Measurements from ENCODE around the gene ETV2.
A peak's percentile ranks its signal among the peaks of the same experiment; 100 is the strongest.

Gene ETV2

DNA sequence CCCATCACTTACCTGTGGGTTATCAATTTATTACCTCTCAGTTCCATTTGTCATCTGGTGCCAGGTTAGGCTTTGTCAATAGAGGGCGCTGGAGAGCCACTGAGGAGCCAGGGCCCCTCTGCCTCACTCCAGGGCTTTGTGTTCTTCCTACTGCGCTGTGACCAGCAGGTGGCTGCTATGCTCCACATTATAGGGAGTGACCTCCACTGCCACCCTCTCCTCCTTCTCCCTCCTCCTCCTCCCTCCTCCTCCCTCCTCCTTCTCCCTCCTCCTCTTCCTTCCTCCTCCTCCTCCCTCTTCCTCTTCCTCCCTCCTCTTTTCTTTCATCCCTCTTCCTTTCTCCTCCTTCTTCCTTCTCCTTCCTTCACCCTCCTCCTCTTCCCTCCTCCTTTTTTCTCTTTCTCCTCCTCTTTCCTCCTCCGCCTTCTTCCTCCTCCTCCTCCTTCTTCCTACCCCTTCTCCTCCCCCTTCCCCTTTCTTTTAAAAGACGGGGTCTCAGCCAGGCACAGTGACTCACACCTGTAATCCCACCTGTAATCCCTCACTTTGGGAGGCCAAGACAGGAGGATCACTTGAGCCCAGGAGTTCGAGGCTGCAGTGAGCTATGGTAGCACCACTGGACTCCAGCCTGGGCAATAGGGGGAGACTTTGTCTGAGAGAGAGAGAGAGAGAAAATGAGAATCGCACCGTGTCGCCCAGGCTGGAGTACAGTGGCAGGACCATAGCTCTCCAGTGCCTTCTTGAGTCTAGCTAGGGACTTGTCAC lies 52.5 kb downstream of the ETV2 start (continued):
- no peak for TF ChIP-seq HOXA7 (CRISPR knock-in tag; IDR thresholded peaks at IDR 0.05; ENCODE audit: borderline replicate concordance)
- peak; percentile 98 for TF ChIP-seq ZNF501 (tag by site-specific recombination; IDR thresholded peaks at IDR 0.05)
- TF ChIP-seq ZBTB48 (tag by site-specific recombination; IDR thresholded peaks at IDR 0.05) = no peak; the same call in 1 of the 2 replicates
- TF ChIP-seq ZBTB1 (tag by site-specific recombination; IDR thresholded peaks at IDR 0.05) = peak; percentile 38; the same call in 1 of the 2 replicates
- TF ChIP-seq SP2 (tag by site-specific recombination; IDR thresholded peaks at IDR 0.05) = peak; percentile 60
- no peak for TF ChIP-seq ZNF626 (tag by site-specific recombination; IDR thresholded peaks at IDR 0.05)
- TF ChIP-seq, protein P1, sequence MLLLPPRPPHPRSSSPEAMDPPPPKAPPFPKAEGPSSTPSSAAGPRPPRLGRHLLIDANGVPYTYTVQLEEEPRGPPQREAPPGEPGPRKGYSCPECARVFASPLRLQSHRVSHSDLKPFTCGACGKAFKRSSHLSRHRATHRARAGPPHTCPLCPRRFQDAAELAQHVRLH (tag by site-specific recombination; IDR thresholded peaks at IDR 0.05) = 0 out of 2 replicates have a peak, but pooled peaks have one; percentile 52
- TF ChIP-seq, protein P2, sequence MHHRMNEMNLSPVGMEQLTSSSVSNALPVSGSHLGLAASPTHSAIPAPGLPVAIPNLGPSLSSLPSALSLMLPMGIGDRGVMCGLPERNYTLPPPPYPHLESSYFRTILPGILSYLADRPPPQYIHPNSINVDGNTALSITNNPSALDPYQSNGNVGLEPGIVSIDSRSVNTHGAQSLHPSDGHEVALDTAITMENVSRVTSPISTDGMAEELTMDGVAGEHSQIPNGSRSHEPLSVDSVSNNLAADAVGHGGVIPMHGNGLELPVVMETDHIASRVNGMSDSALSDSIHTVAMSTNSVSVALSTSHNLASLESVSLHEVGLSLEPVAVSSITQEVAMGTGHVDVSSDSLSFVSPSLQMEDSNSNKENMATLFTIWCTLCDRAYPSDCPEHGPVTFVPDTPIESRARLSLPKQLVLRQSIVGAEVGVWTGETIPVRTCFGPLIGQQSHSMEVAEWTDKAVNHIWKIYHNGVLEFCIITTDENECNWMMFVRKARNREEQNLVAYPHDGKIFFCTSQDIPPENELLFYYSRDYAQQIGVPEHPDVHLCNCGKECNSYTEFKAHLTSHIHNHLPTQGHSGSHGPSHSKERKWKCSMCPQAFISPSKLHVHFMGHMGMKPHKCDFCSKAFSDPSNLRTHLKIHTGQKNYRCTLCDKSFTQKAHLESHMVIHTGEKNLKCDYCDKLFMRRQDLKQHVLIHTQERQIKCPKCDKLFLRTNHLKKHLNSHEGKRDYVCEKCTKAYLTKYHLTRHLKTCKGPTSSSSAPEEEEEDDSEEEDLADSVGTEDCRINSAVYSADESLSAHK (tag by site-specific recombination; IDR thresholded peaks at IDR 0.05) = peak; percentile 73; the same call in 1 of the 2 replicates
- peak; percentile 71; the same call in 1 of the 2 replicates for TF ChIP-seq ZNF610 (tag by site-specific recombination; IDR thresholded peaks at IDR 0.05; ENCODE audit: borderline replicate concordance)
- TF ChIP-seq, protein P3, sequence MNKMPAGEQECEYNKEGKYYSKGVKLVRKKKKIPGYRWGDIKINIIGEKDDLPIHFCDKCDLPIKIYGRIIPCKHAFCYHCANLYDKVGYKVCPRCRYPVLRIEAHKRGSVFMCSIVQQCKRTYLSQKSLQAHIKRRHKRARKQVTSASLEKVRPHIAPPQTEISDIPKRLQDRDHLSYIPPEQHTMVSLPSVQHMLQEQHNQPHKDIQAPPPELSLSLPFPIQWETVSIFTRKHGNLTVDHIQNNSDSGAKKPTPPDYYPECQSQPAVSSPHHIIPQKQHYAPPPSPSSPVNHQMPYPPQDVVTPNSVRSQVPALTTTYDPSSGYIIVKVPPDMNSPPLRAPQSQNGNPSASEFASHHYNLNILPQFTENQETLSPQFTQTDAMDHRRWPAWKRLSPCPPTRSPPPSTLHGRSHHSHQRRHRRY (tag by site-specific recombination; IDR thresholded peaks at IDR 0.05) = 0 out of 2 replicates have a peak, but pooled peaks have one; percentile 39
- peak; percentile 68; the same call in 1 of the 2 replicates for TF ChIP-seq ZNF548 (tag by site-specific recombination; IDR thresholded peaks at IDR 0.05)
- TF ChIP-seq ZNF76 (tag by site-specific recombination; IDR thresholded peaks at IDR 0.05; ENCODE audit: borderline replicate concordance, low read depth) = peak; percentile 50
- TF ChIP-seq, protein P4, sequence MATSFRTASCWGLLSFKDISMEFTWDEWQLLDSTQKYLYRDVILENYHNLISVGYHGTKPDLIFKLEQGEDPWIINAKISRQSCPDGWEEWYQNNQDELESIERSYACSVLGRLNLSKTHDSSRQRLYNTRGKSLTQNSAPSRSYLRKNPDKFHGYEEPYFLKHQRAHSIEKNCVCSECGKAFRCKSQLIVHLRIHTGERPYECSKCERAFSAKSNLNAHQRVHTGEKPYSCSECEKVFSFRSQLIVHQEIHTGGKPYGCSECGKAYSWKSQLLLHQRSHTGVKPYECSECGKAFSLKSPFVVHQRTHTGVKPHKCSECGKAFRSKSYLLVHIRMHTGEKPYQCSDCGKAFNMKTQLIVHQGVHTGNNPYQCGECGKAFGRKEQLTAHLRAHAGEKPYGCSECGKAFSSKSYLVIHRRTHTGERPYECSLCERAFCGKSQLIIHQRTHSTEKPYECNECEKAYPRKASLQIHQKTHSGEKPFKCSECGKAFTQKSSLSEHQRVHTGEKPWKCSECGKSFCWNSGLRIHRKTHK (tag by site-specific recombination; IDR thresholded peaks at IDR 0.05) = no peak
- no peak for TF ChIP-seq MEIS1 (CRISPR knock-in tag; IDR thresholded peaks at IDR 0.05; ENCODE audit: borderline replicate concordance)
- TF ChIP-seq, protein P5, sequence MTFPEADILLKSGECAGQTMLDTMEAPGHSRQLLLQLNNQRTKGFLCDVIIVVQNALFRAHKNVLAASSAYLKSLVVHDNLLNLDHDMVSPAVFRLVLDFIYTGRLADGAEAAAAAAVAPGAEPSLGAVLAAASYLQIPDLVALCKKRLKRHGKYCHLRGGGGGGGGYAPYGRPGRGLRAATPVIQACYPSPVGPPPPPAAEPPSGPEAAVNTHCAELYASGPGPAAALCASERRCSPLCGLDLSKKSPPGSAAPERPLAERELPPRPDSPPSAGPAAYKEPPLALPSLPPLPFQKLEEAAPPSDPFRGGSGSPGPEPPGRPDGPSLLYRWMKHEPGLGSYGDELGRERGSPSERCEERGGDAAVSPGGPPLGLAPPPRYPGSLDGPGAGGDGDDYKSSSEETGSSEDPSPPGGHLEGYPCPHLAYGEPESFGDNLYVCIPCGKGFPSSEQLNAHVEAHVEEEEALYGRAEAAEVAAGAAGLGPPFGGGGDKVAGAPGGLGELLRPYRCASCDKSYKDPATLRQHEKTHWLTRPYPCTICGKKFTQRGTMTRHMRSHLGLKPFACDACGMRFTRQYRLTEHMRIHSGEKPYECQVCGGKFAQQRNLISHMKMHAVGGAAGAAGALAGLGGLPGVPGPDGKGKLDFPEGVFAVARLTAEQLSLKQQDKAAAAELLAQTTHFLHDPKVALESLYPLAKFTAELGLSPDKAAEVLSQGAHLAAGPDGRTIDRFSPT (tag by site-specific recombination; IDR thresholded peaks at IDR 0.05) = peak; percentile 88; the same call in 1 of the 2 replicates
- no peak for TF ChIP-seq ZBTB20 (tag by site-specific recombination; IDR thresholded peaks at IDR 0.05)
- TF ChIP-seq, protein P6, sequence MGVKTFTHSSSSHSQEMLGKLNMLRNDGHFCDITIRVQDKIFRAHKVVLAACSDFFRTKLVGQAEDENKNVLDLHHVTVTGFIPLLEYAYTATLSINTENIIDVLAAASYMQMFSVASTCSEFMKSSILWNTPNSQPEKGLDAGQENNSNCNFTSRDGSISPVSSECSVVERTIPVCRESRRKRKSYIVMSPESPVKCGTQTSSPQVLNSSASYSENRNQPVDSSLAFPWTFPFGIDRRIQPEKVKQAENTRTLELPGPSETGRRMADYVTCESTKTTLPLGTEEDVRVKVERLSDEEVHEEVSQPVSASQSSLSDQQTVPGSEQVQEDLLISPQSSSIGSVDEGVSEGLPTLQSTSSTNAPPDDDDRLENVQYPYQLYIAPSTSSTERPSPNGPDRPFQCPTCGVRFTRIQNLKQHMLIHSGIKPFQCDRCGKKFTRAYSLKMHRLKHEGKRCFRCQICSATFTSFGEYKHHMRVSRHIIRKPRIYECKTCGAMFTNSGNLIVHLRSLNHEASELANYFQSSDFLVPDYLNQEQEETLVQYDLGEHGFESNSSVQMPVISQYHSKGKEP (tag by site-specific recombination; IDR thresholded peaks at IDR 0.05) = peak; percentile 45; the same call in 1 of the 2 replicates
- TF ChIP-seq, protein P7, sequence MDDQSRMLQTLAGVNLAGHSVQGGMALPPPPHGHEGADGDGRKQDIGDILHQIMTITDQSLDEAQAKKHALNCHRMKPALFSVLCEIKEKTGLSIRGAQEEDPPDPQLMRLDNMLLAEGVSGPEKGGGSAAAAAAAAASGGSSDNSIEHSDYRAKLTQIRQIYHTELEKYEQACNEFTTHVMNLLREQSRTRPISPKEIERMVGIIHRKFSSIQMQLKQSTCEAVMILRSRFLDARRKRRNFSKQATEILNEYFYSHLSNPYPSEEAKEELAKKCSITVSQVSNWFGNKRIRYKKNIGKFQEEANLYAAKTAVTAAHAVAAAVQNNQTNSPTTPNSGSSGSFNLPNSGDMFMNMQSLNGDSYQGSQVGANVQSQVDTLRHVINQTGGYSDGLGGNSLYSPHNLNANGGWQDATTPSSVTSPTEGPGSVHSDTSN (CRISPR knock-in tag; IDR thresholded peaks at IDR 0.05) = no peak
- peak; percentile 47 for TF ChIP-seq PRDM1 (tag by site-specific recombination; IDR thresholded peaks at IDR 0.05)
- TF ChIP-seq GLIS1 (tag by site-specific recombination; IDR thresholded peaks at IDR 0.05) = peak; percentile 71
- peak; percentile 90 for TF ChIP-seq ZIC2 (tag by site-specific recombination; IDR thresholded peaks at IDR 0.05)
- TF ChIP-seq KLF1 (tag by site-specific recombination; IDR thresholded peaks at IDR 0.05) = peak; percentile 71
- no peak for TF ChIP-seq RBAK (tag by site-specific recombination; IDR thresholded peaks at IDR 0.05)
- 0 out of 2 replicates have a peak, but pooled peaks have one; percentile 21 for TF ChIP-seq ZNF266 (tag by site-specific recombination; IDR thresholded peaks at IDR 0.05; ENCODE audit: low read depth)
- peak; percentile 64 for TF ChIP-seq ZBTB17 (tag by site-specific recombination; IDR thresholded peaks at IDR 0.05)
- TF ChIP-seq SALL2 (tag by site-specific recombination; IDR thresholded peaks at IDR 0.05; ENCODE audit: borderline replicate concordance) = 0 out of 2 replicates have a peak, but pooled peaks have one; percentile 72
- TF ChIP-seq, protein P8, sequence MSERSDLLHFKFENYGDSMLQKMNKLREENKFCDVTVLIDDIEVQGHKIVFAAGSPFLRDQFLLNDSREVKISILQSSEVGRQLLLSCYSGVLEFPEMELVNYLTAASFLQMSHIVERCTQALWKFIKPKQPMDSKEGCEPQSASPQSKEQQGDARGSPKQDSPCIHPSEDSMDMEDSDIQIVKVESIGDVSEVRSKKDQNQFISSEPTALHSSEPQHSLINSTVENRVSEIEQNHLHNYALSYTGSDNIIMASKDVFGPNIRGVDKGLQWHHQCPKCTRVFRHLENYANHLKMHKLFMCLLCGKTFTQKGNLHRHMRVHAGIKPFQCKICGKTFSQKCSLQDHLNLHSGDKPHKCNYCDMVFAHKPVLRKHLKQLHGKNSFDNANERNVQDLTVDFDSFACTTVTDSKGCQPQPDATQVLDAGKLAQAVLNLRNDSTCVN (tag by site-specific recombination; optimal IDR thresholded peaks at IDR 0.05) = peak; percentile 37
